NOMO-1 treated with dmso at 0.1 percent for 144 hours (cell line): Measurements from ENCODE around the gene GLRX2.
"Not testable (repeated sequence)": the region's sequence is repeated elsewhere in the genome, so short reads cannot be mapped to it uniquely, and the experiment has no call there.

Experiments used
- DNase-seq: peaks from one replicate; lab custom pipeline; 2025; ENCODE audit not compliant: unreplicated experiment; lab: John Stamatoyannopoulos, UW

The GLRX2 gene, protein sequence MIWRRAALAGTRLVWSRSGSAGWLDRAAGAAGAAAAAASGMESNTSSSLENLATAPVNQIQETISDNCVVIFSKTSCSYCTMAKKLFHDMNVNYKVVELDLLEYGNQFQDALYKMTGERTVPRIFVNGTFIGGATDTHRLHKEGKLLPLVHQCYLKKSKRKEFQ

DNA sequence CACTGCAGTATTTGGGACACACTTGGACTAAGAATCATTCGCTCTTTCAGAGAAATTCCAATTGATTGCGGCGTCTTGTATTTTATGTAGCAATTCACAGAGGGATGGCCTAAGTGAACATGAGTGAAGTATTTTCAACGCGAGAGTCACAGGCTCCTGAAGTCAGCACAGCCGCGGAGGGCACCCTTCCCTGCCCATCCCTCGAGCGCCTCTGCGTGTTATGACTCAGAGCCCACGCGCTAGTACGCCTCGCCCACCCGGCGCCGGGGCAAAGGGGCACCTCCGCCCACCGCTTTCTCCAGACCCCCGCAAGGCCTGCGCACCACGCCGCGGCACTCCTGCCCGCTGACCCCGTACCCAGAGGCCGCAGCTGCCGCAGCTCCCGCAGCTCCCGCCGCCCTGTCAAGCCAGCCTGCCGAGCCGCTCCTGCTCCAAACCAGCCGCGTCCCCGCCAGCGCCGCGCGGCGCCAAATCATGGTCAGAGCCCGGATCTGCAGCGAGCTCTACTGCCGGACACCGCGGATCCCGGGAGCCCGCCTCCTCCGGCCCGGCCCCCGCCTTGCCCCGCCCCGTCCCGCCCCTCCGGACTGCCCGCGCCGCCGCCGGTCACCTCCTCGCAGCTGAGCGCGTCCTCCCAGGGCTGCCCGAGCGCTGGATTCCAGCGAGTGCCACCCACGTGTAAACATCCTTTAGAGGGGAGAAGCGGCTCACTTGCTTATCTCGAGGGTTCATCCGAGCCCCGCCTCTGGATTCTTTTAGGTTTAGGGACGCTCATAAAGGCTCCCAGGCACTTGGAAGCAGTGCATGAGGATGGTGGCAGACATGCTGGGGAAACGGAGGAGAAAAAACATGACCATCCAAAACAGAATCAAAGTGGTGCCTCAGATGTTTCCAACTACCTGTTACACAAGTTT lies at the start of gene GLRX2:
Gene GLRX2 (minus strand): TSS at position 508 of the 914 bp plus-strand sequence. CDS start 32 bp downstream, at position 476.
- DNase-seq = peak; percentile 67

DNA sequence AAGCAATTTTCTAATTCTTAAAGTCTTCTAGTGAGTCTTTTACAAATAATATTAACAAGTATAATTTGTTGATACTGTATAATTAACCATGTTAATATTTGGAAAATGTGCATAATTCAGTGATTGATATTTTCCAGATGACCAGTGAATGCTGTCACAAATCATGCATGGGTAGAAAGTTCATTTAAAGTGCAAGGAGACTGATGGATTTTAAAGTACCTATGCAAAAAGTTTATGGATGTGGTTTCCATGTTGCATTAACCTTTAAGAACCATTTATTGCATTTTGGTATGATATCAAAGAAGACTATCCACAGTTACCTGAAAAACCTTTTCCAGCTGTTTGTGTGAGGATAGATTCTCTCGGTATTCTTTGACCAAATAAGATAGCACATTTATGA lies 39.8 kb upstream of the GLRX2 start:
- DNase-seq = no peak

DNA sequence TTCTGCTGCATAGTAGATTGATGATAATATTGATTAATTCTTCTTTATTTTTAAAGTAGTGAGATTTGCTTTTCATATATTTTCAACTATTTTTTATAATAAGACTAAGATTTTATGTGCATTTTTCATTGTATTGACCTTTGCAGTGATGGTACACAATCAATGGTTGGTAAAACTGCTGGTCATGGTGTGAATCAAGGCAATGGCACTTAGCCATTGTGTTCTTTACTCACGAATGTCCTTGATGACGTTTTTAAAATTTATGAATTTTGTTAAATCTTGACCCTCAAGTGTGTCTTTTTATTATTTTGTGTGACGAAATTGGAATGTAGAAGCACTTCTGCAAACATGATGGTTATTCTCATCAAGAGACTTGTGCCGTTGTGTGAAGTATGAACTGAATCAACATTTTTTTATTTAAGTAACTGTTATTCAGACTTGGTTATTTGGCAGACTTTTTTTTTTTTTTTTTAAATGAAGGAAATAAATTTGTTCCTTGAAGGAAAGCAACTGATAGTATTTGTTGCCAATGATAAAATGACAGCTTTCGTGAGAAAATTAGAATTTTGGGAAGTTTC lies 39.2 kb upstream of the GLRX2 start:
- no peak for DNase-seq

DNA sequence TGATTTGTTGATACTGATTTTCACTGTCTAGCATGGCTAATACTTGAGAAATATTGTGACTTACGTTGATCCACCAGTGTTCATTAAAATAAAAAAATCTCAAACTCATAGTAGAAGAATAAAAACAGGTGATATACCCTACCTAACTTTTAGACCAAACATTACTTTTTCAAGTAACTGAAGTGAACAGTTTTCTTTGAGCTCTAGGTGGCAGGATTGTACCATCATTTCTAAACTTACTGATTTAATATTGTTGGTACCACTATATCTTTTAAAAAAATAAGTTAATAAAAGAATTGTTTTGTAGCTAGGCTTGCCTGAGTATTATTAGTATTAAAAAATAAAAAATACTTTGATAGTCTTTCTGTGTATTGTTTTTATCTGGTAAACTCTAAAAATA lies 38.1 kb upstream of the GLRX2 start:
- DNase-seq = no peak

DNA sequence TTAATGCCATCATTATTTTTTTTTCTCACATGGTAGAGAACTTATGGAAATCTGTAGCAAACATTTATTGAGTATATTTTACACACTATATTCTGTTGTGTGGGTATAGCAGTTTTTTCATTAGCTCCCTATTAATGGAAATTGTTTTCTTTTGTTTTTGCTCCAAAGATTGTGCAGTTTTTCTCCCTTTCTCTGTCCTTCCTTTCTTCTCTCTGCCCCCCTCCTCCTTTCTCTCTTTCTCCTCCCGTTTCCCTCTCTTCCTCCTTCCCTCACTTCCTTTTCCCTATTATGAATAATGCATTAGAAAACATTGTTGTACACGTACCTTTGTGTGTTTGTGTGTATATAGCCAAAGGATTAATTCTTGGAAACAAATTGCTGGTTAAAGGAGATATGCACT lies 37.2 kb upstream of the GLRX2 start:
- DNase-seq = no peak

DNA sequence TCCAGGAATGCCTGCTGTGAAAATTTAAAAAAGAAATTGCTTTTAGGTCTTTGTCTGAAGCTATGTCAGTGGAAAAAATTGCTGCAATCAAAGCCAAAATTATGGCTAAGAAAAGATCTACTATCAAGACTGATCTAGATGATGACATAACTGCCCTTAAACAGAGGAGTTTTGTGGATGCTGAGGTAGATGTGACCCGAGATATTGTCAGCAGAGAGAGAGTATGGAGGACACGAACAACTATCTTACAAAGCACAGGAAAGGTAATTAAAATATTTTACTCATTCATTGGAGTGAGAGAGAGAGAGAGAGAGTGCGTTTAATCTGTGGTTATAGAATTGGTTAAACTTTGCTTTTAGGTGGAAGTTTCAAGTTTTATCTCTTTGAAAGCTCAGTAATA lies 36.6 kb upstream of the GLRX2 start:
- no peak for DNase-seq

DNA sequence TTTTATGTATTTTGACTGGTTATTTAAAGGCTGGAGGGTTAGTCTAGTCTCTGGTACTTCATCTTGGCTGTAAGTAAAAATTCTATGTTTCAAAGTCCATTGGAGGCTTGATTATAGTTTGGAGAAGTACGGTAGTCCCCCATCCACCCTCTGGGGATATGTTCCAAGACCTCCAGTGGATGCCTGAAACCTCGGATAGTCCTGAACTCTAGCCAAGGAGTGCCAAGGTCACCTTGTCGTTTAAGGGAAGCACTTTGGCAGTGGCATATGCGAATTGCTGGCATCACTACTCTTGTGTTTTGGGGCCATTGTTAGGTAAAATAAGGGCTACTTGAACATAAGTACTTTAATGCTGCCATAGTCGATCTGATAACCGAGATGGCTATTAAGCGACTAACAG lies 35.0 kb upstream of the GLRX2 start:
- DNase-seq = no peak

DNA sequence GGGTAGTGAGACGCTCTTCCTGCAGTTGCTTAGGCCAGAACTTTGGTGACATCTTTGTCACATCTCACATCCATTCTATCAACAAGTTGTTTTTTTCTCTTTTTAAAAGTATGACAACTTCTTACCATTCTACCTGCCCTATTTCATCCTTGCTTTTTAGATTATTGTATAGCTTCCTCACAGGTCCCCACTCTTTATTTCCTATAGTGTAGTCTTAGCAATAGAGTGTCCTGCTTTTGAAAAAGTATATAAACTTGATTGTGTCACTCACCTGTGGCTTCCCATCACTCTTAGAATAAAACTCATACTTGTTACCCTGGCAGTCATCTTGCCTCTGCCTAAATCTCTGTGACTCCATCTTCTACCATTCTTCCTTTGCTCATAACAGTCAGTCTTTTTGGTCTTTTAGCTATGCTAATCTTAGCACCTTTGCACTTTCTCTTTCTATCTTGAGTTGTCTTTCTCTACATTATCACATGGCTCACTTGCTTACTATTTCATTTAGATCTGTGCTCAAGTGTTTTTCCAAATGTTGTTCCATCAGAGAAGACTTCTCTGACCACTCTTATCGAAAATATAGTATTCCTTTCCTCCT lies 26.1 kb upstream of the GLRX2 start:
- DNase-seq = no peak

DNA sequence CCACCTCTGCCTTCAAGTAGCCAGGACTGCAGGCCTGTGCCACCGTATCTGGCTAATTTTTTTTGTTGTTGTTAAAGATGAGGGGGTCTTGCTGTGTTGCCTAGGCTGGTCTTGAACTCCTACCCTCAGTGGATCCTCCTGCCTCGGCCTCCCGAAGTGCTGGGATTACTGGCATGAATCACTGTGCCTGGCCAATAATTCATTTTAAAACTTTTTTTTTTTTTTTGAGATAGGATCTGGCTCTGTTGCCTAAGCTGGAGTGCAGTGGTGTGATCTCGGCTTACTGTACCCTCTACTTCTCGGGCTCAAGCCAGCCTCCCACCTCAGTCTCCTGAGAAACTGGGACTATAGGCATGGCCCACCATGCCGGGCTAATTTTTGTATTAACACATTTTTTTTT lies 20.2 kb upstream of the GLRX2 start:
- no peak for DNase-seq

DNA sequence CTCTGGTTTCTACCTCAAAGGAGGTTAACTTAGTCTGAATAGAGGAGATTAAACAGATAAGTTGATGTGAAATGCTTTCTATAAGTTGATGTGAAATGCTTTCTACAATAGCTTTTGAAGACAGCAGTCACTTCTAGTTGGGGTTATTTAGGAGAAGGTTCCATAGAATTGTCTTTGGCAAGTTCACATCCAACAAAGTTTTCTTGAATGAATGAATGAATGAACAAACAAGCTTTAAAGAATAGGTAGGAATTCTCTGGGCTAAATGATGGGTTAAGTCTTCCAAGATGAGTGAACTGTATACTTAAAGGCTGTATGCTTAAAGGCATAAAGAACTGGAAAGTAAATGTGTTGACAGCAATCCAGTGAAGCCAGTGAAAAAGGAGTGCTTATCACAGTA lies 18.5 kb upstream of the GLRX2 start:
- no peak for DNase-seq

DNA sequence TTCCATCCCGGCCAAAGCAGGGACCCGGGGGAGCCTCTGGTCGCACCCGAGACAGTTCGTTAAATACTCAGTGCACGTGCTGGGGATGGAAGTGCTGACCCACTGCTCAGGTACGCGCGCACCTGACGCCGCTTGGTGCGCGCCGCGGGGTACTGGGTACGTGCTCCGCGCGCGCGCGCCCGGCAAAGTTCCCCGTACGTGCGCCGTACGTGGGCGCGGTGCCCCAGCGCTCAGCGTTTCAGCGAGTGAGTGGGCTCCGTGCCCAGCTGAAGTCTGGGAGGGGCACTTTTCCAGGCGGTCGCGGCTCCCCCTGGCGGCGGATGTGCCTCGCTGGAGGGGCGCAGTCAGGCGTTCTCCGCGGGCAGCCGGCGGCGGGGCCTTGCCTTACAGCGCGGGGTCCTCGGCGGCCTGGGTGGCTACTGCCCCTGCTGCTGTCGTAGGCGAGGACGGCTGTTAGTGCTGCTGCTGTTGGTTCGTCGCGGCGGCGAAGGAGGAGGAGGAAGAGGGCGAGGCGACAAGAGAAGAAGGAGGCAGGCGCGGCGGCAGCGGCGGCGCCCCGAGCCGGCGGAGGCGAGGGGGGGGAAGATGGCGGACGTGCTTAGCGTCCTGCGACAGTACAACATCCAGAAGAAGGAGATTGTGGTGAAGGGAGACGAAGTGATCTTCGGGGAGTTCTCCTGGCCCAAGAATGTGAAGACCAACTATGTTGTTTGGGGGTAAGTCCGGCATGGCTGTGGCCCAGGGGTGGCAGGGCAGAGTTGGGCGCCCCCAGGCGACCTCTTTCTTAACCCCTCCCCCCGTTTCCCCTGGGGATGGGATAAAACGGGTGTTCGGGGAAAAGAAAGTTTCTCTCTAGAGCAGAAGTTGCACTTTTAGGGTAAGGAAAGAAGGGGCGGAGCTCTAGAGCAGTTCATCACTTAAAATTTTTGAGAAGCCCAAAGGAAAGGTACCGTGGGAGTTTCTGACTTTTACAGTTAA lies 16.7 kb upstream of the GLRX2 start, which contains the start of gene CDC73:
Gene CDC73 (plus strand): TSS at position 416 of the 978 bp plus-strand sequence. CDS start 170 bp downstream, at position 586.
- DNase-seq = peak; percentile 97

DNA sequence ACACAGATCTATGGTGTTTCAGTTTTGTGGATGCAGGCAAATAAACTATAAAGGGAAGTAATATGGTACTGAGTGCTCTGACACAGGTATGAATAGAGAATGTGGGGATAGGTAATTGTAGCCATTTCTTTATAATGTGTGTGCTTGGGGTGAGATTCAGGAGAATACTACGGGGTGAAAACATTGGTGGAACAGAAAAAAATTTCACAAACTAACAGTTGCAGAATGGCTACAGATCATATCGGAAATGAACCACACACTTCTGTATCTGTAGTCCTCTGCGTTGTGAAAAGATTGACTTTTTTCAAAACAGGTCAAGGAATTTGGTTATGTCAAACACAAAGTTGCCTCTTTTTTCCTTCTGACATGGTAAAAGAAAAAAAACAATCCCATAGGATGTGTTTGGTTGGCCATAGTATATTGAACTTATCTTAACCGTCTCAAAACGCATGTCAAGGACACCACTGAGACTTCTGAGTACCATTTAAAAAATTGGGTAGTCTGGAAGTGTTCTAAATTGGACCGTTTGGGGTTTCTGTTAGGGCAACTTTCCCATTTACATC lies 15.5 kb upstream of the GLRX2 start:
- DNase-seq = no peak

DNA sequence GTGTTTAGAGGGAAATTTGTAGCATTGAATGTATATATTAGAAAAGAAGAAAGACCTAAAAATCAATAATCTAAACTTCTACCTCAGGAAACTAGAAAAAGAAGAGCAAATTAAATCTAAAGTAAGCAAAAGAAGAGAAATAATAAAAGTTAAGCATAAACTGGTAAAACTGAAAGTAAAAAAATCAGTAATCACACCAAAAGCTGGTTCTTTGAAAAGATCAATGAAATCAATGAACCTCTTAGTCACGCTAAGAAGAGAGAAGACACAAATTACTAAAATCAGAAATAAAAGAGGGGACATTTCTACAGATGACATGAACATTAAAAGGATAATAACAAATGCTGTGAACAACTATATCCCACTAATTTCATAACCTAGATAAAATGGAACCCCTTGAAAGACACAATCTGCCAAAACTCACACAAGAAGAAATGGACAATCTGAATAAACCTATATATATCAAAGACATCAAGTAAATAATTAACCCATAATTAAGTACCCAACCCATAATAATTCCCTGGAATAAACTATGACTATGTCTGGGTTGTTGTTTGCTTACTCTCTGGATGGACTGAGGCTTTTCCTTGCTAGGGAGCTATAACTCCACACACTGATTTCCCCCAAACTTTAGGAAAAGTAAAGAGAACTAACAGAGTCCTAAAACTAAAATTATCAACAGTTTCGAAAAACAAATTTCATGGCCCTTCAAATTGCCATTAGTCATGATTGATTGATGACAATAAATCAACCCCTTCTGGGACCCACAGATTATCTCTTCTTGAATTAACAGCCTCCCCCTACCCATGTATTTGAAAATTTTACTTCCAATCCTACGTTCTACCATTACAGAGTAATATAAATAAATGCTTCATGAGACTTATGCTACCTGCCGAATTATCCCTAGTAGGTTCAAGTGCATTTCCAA lies 13.9 kb upstream of the GLRX2 start:
- DNase-seq = no peak

DNA sequence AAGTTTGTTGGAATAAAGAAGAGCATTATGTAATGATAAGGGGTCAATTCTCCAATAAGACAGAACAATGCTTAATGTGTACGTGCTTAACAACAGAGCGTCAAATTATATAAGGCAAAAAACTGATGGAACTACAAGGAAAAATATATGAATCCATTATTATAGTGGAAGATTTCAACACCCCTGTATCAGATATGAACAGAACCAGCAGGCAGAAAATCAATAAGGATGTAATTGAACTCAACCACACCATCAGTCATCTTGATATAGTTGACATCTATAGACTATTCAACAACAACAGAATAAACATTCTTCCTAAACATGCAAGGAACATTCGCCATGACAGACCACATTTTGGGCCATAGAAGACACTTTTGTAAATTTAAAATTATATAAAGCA lies 13.0 kb upstream of the GLRX2 start:
- DNase-seq = no peak

DNA sequence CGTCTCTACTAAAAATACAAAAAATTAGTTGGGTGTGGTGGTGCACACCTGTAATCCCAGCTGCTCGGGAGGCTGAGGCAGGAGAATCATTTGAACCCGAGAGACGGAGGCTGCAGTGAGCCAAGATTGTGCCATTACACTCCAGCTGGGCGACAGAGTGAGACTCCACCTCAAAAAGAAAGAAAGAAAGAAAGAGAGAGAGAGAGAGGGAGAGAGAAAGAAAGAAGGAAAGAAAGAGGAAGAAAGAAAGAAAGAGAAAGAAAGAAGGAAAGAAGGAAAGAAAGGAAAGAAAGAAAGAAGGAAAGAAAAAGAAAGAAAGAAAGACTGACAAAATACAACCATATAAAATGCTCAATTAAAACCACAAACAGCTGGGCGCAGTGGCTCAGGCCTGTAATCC lies 12.0 kb upstream of the GLRX2 start:
- not testable (repeated sequence) for DNase-seq

DNA sequence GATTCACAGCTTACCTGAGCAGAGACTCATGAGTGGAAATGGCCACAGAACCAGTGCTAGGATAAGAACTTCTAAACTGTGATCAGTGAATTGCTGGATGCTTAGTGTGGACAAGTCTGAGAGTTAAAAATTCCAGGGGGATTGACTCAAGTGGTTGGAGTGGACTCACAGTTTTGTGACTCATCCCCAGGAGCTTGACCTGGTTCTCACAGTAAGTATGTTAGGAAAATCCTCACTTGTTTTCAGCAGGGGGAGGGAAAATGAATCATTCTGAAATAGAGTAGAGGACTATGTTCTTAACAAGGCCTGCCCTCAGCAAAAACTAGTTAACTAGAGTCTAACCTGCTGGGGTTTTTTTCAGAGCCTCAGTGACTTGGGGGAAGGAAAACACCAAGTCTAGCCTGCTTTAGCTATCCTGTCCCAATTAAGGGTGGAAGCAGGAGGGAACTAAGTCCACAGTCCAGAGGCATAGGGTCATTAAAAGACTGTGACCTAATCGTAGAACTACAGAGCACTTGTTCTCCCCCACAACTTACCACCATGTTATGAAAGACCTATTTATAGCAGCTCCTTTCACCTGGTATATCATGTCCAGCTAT lies 10.5 kb upstream of the GLRX2 start:
- DNase-seq = no peak

DNA sequence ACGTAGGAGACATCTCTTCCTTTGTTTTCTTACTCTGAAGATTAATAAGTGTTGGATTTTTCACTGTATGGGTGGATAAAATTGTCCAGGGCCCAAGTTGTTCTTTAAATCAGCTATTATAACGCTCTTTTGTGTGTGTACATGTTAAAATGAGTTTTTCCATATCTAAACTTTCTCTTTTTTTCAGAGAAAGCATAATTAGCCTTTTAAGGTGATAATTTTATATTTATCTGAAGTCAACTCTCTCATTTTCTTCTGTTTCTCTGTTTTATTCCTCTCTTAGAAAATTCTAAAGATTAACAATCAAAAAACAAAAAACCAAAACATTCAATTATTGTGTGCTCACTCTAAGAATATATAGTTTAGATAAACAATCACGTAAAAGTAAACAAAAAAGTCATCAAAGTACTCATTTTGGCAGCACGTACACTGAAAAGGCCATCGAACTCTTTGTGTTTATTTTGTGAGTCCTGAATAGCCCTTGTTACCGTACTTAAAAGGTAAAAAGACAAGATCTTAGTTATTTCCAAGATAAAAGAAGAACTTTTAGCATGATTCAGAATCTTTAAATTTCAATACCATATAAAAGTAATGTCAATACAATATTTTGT lies 9.4 kb upstream of the GLRX2 start:
- no peak for DNase-seq

DNA sequence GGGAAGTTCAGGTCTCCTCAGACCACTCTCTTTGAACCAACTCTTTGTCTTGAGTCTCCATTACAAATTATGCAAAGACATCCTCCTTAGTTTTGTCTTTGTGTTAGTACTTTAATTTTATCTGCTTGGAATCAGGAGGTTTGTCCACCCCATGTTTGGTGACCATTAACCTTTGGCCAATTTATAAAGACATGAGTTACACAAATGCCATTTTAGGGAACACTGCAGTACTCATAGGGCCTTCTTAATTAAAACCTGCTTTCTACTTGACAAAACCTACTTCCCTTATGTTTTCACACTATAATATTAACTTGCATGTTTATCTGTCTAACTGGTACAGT lies 8.7 kb upstream of the GLRX2 start:
- no peak for DNase-seq
